HG02759 (cell line): Measurements from ENCODE around the gene NACC2.
"Not testable (repeated sequence)": the region's sequence is repeated elsewhere in the genome, so short reads cannot be mapped to it uniquely, and the experiment has no call there.

Experiments used
- ATAC-seq: cut with Tn5 transposase; IDR thresholded peaks from one replicate; pipeline ENCODE4 v1.9.1; 2021; ENCODE audit warnings: mild to moderate bottlenecking, moderate library complexity; ENCODE audit not compliant: unreplicated experiment

Gene NACC2

GRCh38 chr9:136081826-136082495, 13.1 kb downstream of the NACC2 start:
- no peak for ATAC-seq

GRCh38 chr9:136081113-136081825, 13.8 kb downstream of the NACC2 start:
- no peak for ATAC-seq

DNA sequence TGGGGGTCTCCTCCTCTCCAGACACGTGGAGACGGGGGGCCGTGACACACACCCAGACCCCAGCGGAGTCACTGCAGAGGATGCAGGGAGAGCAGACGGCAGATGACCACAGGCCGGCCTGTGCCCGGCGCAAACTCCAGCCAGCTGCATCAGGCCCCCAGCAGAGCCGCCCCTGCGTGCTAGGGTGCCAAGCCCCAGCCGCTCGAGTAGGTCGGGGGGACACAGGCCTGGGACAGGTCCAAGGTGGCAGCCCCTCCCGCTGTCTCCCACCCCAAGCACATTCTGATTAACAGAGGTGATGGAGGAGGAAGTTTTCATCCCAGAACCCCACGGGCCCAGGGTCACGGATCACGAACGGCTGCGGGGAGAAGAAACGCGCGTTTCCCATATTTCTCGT, 14.4 kb downstream of the NACC2 start:
- no peak for ATAC-seq

- ATAC-seq, result no peak
Observed at GRCh38 chr9:136079916-136080246, 15.2 kb downstream of the NACC2 start.

DNA sequence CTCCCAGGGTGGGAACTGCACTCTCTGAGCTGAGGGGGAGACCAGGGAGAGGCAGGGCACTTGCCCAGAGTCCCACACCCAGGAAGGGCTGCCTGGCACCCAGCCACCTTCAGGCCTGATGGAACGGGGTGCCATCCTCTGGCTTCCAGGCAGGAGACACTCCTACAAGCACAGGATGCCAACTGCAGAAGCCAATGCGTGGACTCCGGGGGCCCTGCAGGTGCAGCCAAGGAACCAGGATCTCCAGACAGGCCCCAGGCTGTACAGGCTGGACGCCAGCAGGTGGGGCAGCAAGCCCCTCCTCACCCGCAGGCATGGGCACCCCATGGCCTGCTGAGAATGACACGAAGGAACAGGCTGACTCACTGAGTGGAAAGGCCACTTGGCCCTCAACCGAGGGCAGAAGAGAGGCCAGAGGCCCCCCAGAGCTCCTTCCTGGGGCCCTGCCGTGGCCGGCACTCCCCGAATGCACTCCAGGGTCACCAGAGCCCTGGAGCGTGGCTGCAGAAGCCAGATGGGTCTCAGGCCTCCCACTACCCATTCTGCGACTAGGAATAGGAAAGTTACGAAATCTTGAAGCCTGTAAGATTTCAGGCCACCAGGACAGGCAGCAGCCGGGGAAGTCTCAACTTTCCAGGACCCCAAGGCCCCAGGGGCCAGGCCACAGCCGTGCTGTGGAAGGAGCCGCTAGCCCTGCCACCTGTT, 15.7 kb downstream of the NACC2 start:
- ATAC-seq, result no peak

- no peak for ATAC-seq
Observed at GRCh38 chr9:136078498-136079011, 16.5 kb downstream of the NACC2 start.

GRCh38 chr9:136078024-136078423, 17.1 kb downstream of the NACC2 start:
- no peak for ATAC-seq

DNA sequence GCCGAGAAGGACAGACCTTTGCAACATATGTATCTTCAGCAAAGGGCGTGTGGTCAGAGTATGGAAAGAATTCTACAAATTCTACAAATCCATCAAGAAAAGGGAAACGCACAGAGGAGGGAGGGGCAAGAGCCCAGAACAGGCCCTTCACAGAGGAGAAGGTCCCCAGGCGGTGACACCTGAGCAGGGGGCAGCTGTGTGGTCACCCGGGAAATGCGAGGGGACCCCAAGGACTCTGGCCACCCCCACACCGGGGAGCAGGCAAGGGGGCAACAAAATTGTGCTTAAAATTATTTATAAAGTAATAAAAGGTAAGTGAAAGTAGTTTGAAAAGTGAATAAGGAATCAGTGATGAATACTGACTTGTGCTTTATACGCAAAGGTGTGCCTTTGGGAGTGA, 17.6 kb downstream of the NACC2 start:
- ATAC-seq, result no peak

DNA sequence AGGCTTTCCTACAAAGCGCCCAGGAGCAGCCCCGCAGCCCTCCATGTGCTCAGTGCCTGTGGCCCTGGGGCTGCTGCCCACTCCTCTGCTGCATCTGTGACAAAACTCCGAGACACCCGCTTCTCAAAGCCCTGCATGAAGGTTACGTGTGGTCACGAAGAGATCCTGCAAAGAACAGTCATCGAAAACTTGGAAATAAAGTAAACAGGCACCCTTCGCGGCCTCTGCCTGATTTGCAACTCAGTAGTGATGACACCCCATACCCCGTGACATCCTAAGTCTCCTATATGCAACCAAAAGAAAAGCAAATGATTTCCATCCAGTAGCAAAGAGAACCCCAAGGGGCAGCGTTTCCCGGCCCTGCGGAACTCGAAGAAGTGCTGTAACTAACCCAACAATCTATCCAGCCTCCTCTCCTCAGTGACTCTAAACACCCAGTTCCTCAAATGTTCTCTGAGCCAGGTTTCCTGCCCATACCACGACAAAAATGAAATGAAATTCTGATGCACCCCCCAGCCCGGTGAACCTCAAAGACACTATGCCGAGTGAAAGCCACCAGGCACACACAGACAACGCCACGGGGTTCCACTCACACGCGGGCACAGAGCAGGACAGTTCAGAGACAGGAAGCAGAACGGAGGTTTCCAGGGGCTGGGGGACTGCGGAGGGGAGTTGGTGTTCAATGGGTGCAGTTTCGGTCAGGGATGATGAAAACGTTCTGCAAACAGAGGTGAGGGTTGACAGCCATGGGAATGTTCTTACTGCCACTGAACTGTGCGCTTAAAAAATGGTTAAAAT, 19.0 kb downstream of the NACC2 start:
- no peak for ATAC-seq

GRCh38 chr9:136075134-136075841, 19.8 kb downstream of the NACC2 start:
- no peak for ATAC-seq

DNA sequence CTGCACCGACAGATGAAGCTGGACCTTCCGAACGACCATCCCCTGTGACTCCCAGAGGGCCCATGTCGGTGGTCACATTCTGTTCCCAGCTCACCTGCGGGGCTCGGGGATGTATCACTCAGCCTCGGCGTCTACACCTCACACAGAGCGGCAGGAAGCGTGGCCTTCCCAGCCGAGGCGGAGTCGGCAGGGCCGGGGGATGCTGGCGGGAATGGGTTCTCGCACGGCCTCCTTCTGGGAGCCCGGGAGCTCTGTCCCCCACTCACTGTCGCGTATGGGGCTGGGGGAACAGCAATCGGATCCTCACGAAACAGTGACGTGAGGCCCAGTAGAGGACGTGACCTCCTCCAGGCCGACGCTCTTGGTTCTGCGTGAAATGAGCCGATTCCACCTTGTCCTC, 20.4 kb downstream of the NACC2 start:
- ATAC-seq, result no peak

DNA sequence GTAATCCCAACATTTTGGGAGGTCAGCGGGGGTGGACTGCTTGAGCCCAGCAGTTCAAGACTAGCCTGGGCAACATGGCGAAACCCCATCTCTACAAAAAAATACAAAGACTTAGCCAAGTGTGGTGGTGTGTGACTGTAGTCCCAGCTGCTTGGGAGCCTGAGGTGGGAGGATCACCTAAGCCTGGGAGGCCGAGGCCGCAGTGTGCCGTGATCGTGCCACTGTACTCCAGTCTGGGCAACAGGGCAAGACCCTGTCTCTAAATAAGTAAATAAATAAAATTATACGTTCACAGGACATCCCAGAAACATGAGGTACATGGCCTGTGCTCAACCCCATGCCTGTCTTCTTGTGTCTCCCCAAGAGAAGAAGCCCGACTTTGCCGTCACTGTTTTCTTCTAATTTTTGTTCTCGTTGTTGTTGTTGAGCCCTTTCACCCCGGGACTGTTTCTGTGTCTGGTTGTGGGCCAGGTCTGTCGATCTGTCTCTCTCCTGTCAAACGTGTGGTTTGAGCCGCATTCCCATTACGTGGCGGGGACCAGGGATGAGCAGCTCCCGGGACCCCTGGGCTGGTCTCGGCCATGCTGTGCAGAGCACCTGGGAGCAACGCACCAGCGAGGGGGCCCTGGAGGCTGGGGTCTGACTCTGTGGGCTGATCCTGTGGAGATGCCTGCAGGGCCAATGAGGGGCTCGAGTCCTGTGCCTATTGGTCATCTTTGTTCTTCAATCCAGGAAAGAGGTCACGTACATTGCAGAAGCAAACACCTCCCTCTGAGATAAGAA, 32.2 kb downstream of the NACC2 start:
- ATAC-seq, result no peak

- not testable (repeated sequence) for ATAC-seq
Observed at GRCh38 chr9:136061916-136062315, 33.2 kb downstream of the NACC2 start.

DNA sequence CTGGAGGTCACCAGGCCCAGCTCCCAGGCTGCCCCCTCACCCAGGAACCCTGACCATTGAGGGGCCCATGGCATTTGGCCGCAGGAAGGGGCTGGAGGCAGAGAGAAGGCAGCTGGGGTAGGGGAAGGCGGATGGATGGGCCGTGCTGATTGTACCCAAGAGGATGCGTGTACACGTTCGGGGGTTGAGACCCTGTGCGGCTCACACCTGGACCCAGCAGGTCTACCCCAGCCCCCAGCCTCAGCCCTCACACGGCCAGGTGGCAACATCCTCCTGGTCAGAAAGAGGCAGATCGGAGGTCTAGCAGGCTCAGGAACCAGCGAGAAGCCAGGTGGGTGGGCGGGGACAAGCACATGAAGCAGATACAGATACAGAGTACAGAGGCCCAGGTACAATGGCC, 33.7 kb downstream of the NACC2 start:
- ATAC-seq, result no peak

- no peak for ATAC-seq
Observed at GRCh38 chr9:136060671-136061371, 34.3 kb downstream of the NACC2 start.

DNA sequence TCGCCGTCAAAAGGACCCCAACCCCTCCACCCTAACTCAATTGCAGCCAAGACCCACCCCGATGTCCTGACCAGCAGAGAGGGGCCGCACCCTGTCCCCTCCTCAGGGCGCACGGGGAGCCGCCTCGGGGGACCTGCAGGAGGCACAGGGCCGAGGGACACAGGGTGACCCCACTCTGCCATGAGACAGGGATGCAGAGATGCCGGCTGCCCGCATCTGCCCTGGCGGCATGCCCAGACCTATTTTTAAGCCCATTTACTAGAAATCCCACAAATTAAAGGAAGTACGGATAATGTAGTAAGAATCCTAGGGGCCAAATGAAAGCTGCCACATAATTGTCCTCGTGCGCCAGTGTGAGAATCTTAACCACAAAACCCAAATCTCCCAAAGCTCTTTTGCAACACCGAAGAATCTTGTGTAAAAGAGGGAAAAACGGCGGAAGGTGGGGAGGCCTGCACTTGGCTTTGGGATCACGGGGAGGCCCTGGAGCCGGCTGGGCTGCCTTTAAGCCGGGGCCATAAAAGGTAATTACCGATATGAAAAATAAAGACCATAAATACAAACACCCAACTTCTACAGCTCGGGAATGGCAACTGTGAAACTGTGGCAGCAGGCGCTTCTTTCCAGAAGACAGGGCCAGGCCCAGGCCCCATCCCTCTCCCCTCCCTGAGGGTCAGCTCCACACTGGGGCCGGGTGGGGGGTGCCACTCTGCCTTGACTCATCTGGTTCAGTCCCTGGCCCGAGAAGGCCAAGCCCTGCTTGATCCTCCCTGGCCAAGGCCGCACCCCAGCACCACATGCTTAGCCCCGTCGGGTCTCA, 35.0 kb downstream of the NACC2 start:
- no peak for ATAC-seq

- ATAC-seq, result no peak
Observed at GRCh38 chr9:136059321-136059791, 35.7 kb downstream of the NACC2 start.

- ATAC-seq, result no peak
Observed at GRCh38 chr9:136058801-136059302, 36.2 kb downstream of the NACC2 start.
